Natural killer cell (primary cell): ENCODE data around the gene FNBP1L. TPM values are rescaled to one million over a fixed set of nuclear protein-coding genes. Genes with fewer than 3 reads are reported as not detected.

ENCODE experiments used
- ATAC-seq, 3 donors: fragments of 150-1000 bp in 2 of 3; fragments of 200-7000 bp in 1 of 3; cut with Tn5 transposase; 1 replicate in 1 of 3; 2 replicates in 2 of 3; pipeline ENCODE4 v1.10.0; 2021; ENCODE audit warnings: mild to moderate bottlenecking in 2 of 3, moderate library complexity in 2 of 3
- DNase-seq, 2 donors: peaks; one replicate each; pipeline versions ENCODE4 v3.0.0 to v3.0.0-alpha.2; 2013 to 2021; ENCODE audit warnings: mixed read lengths in 1 of 2
- H3K27ac ChIP-seq: one replicate; pipeline ENCODE4 v1.5.1; 2013; ENCODE audit warnings: mild to moderate bottlenecking, low read length
- H3K27me3 ChIP-seq: one replicate; pipeline ENCODE4 v1.6.1; 2013; ENCODE audit warnings: low read length; ENCODE audit not compliant: control insufficient read depth, insufficient read depth
- H3K36me3 ChIP-seq: one replicate; pipeline ENCODE4 v1.6.1; 2013; ENCODE audit warnings: low read length; ENCODE audit not compliant: control insufficient read depth, insufficient read depth
- H3K4me1 ChIP-seq: one replicate; pipeline ENCODE4 v1.6.1; 2013; ENCODE audit warnings: low read length; ENCODE audit not compliant: control insufficient read depth, insufficient read depth
- H3K4me3 ChIP-seq: one replicate; pipeline ENCODE4 v1.5.1; 2013; ENCODE audit warnings: low read length
- H3K9me3 ChIP-seq: one replicate; pipeline ENCODE4 v1.6.1; 2013; ENCODE audit warnings: low read length; ENCODE audit not compliant: control insufficient read depth, insufficient read depth
- H3K27ac Mint-ChIP-seq, 2 donors: one replicate each; pipeline ENCODE4 v1.8.0; 2022; ENCODE audit warnings: mild to moderate bottlenecking in 2 of 2, mixed read lengths in 2 of 2, moderate library complexity in 1 of 2
- H3K27me3 Mint-ChIP-seq, 2 donors: one replicate each; pipeline ENCODE4 v1.8.0; 2022; ENCODE audit warnings: low read depth in 2 of 2, mixed read lengths in 2 of 2
- H3K36me3 Mint-ChIP-seq: one replicate; pipeline ENCODE4 v1.8.0; 2022; ENCODE audit warnings: mixed read lengths
- H3K4me1 Mint-ChIP-seq, 2 donors: one replicate each; pipeline ENCODE4 v1.8.0; 2022; ENCODE audit warnings: mixed read lengths in 2 of 2
- H3K4me3 Mint-ChIP-seq: one replicate; pipeline ENCODE4 v1.8.0; 2022; ENCODE audit warnings: mild to moderate bottlenecking, moderate library complexity, mixed read lengths
- H3K9me3 Mint-ChIP-seq, 2 donors: one replicate each; pipeline ENCODE4 v1.8.0; 2022; ENCODE audit warnings: mixed read lengths in 2 of 2
- WGBS: methylation state at CpG from one replicate; pipeline ENCODE4 v1.1.7; 2013; ENCODE audit warnings: missing lambda C conversion rate; ENCODE audit not compliant: insufficient coverage; 5-methylcytosine and 5-hydroxymethylcytosine counted together
- intact Hi-C: fragments of 100-400 bp; cut with micrococcal nuclease; formaldehyde crosslinking; loops from one replicate; pipeline ENCODE4 v1.14.2; 2022
- total RNA-seq, 4 donors: library from RNA; stranded (reverse); fragments of 120-200 nt in 1 of 4; gene quantifications; one replicate each; pipeline versions ENCODE4 v1.2.3 to v1.2.4, GENCODE V29; 2013 to 2022
- TF ChIP-seq, protein P1 (sequence below): fragments of 200-600 bp; IDR thresholded peaks from one replicate; pipeline ENCODE4 v1.8.0; 2022; ENCODE audit warnings: antibody characterized with exemption

FNBP1L gene
- total RNA-seq, 3 donors from 2014 or later (not counting 1 experiment from before 2014, with no cell fraction given), result 0.33 to 6.7 (median 0.84) TPM

DNA sequence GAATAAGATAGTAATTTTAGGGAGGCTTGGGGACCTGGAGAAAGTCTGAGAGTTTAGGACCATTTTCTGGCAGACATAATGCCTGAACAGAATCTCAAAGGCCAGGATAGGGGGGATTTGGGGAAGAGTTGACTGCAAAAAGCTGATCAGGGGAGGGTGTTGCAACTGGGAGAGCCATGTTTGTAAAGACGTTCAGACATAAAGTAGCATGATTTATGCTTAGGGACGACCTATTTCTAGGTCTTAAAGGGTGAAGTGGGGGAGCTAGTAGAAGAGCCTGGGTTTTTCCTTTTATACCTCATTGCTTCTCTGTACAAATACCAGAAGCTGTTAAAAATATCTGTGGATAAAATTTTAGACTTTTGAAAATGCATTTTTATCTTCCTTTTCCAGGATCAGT, 51.2 kb downstream of the FNBP1L start:
- TF ChIP-seq, protein P1, sequence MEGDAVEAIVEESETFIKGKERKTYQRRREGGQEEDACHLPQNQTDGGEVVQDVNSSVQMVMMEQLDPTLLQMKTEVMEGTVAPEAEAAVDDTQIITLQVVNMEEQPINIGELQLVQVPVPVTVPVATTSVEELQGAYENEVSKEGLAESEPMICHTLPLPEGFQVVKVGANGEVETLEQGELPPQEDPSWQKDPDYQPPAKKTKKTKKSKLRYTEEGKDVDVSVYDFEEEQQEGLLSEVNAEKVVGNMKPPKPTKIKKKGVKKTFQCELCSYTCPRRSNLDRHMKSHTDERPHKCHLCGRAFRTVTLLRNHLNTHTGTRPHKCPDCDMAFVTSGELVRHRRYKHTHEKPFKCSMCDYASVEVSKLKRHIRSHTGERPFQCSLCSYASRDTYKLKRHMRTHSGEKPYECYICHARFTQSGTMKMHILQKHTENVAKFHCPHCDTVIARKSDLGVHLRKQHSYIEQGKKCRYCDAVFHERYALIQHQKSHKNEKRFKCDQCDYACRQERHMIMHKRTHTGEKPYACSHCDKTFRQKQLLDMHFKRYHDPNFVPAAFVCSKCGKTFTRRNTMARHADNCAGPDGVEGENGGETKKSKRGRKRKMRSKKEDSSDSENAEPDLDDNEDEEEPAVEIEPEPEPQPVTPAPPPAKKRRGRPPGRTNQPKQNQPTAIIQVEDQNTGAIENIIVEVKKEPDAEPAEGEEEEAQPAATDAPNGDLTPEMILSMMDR, result no peak
- Histone ChIP-seq H3K4me3 (no peak overlapping the region), H3K4me1 (no peaks in the 10 kb centered on the region), H3K36me3 (no peaks in the 10 kb centered on the region), H3K27ac (no peak overlapping the region), H3K27me3 (no peaks in the 10 kb centered on the region), H3K9me3 (no peaks in the 10 kb centered on the region)
- no peak for ATAC-seq
- H3K9me3 Mint-ChIP-seq, result no peaks in the 10 kb centered on the region
- peaks cover 5 to 7% of the 10 kb centered on the region in 2 donors for H3K4me1 Mint-ChIP-seq
- DNase-seq, result no peak
- 82% methylated on average over 2 of the region's 2 CpGs for WGBS
- H3K27me3 Mint-ChIP-seq, result peaks cover 0 to 9% of the 10 kb centered on the region in 2 donors
- intact Hi-C loops, result no loop called here
- H3K4me3 Mint-ChIP-seq, result no peak overlapping the region
- no peaks in the 10 kb centered on the region for H3K36me3 Mint-ChIP-seq
- H3K27ac Mint-ChIP-seq, result no peak overlapping the region

DNA sequence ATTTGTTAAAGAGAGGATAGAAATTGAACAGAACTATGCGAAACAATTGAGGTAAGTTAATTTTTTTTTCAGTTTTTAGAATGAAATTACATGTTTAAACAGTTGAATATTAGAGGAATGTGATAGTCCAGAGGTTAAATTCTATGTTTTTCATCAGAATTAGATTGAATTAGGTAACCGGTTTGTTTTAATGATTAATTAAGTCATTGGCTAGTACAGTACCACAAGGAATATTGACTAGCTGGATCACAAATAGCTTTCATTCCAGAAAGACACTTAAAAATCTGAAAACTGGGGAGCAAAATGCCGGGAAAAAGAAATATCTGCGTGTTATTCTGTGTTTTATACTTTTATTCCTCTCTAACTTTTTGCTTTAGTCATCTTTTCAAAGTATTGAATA, 51.6 kb downstream of the FNBP1L start:
- H3K4me3 Mint-ChIP-seq, result no peak overlapping the region

DNA sequence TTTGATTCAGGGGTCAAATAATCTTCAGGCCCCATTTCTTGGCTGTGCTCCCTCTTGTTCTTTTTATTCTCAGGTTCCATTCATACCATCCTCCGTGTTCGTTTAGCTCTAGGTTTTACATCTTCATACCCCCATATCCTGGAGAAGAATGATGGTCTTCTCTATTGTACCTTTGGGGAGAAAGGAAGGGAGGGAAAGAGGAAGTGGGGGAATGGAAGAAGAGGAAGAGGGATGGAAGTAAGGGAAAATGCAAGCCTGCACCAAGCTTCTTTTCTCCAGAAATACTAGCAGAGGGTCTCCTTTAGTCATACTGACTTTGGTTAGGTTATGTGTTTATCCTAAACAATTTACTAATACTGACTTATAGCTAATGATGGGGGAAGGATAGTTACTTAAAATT, 52.4 kb downstream of the FNBP1L start:
- TF ChIP-seq, protein P1, result no peak
- ATAC-seq (no peak), DNase-seq (no peak)
- Mint-ChIP-seq H3K4me1 (peaks cover 5 to 7% of the 10 kb centered on the region in 2 donors), H3K36me3 (no peaks in the 10 kb centered on the region), H3K9me3 (no peaks in the 10 kb centered on the region), H3K27ac (no peak overlapping the region), H3K27me3 (peaks cover 5 to 6% of the 10 kb centered on the region in 2 donors), H3K4me3 (no peak overlapping the region)
- WGBS, result no CpG with 5 or more reads among the region's 2 CpGs
- intact Hi-C loops, result no loop called here
- H3K4me3 ChIP-seq, result no peak overlapping the region
- no peaks in the 10 kb centered on the region for H3K4me1 ChIP-seq
- H3K9me3 ChIP-seq, result no peaks in the 10 kb centered on the region
- H3K27ac ChIP-seq, result no peak overlapping the region
- no peaks in the 10 kb centered on the region for H3K27me3 ChIP-seq
- no peaks in the 10 kb centered on the region for H3K36me3 ChIP-seq

More for the DNA sequence above, 51.6 kb downstream of the FNBP1L start:
- ATAC-seq (no peak), DNase-seq (no peak)
- Mint-ChIP-seq H3K4me1 (peaks cover 5 to 7% of the 10 kb centered on the region in 2 donors), H3K27me3 (peaks cover 0 to 8% of the 10 kb centered on the region in 2 donors), H3K36me3 (no peaks in the 10 kb centered on the region), H3K27ac (no peak overlapping the region), H3K9me3 (no peaks in the 10 kb centered on the region)
- Histone ChIP-seq H3K4me3 (no peak overlapping the region), H3K9me3 (no peaks in the 10 kb centered on the region), H3K36me3 (no peaks in the 10 kb centered on the region), H3K27ac (no peak overlapping the region), H3K27me3 (no peaks in the 10 kb centered on the region), H3K4me1 (no peaks in the 10 kb centered on the region)
- intact Hi-C loops, result no loop called here
- TF ChIP-seq, protein P1, result no peak
- WGBS, result 90% methylated on average over 2 of the region's 4 CpGs

DNA sequence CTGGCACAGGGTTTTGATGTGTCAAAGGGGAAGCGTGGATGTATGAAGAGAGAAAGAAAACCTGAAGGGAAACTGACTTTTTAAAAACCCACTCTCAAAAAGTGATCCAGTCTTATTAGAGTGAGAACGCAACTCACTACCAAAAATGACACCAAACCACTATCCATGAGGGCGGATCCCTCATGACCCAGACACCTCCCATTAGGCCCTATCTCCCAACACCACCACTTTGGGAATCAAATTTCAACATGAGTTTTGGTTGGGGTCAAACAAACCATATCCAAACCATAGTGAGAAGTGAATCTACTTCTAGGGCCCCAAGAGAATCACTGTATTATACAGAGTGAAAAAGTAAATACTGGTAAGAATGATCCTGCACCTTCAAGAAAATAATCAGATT, 53.5 kb downstream of the FNBP1L start:
- no peaks in the 10 kb centered on the region for H3K4me1 ChIP-seq
- H3K27me3 ChIP-seq, result no peaks in the 10 kb centered on the region
- H3K27ac ChIP-seq, result no peak overlapping the region
- ATAC-seq (no peak), DNase-seq (no peak)
- WGBS, result 90% methylated on average over 2 of the region's 3 CpGs
- H3K9me3 ChIP-seq, result no peaks in the 10 kb centered on the region
- intact Hi-C loops, result no loop called here
- TF ChIP-seq, protein P1, result no peak
- H3K27me3 Mint-ChIP-seq, result peaks cover 6% of the 10 kb centered on the region in 2 donors
- H3K4me3 Mint-ChIP-seq, result no peak overlapping the region
- peaks cover 5 to 7% of the 10 kb centered on the region in 2 donors for H3K4me1 Mint-ChIP-seq
- no peaks in the 10 kb centered on the region for H3K9me3 Mint-ChIP-seq
- no peak overlapping the region for H3K4me3 ChIP-seq
- H3K36me3 Mint-ChIP-seq, result no peaks in the 10 kb centered on the region
- no peaks in the 10 kb centered on the region for H3K36me3 ChIP-seq
- H3K27ac Mint-ChIP-seq, result no peak overlapping the region
